SKM-1 treated with dmso at 0.1 percent for 144 hours (cell line): ENCODE measurements around the gene BZW2.
"Not testable (repeated sequence)": the region's sequence is repeated elsewhere in the genome, so short reads cannot be mapped to it uniquely, and the experiment has no call there.

Source experiments
- DNase-seq: peaks from one replicate; lab custom pipeline; 2025; ENCODE audit not compliant: unreplicated experiment; lab: John Stamatoyannopoulos, UW

BZW2 gene

DNA sequence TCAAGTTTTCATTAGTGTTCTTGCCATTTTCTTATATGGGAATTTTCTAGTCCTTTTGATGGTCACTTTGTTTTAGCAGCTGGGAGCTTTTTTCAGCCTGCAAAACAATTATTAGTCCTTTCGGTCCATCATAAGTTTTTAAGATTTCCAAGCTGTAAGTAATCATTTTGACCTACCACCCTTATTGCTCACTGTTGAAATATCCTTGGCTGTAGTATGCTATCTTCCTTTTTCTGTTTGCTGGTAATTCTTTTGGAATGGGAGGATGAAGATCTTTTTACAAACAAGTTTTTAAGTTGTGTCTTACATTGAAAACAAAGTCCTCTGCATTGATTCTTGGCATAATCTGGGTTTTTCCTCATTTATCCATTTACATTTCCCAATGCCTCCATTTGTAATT, 24.0 kb downstream of the BZW2 start:
- DNase-seq = no peak

GRCh38 chr7:16670731-16671344, 24.9 kb downstream of the BZW2 start:
- no peak for DNase-seq

GRCh38 chr7:16671811-16672210, 25.8 kb downstream of the BZW2 start:
- no peak for DNase-seq

DNA sequence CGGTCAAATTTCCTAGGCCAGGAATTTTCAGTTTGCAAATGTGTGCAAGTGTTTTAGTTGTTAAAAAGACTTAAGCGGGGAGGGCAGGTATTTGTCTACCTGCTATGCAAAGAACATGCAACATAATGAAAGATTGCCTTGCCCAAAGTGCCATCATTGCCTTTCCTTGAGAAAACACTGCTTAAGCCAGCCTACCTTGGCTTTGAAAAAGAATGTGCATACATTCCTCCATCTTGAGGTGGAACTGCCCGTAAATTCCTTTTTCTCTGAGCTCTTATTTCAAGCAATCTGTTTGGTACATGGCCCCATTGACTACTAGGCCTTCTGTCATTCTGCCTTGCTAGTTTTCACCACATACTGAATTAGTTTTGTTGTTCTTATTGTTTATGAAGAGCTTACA, 29.3 kb downstream of the BZW2 start:
- no peak for DNase-seq

GRCh38 chr7:16677978-16678494, 32.1 kb downstream of the BZW2 start:
- no peak for DNase-seq

GRCh38 chr7:16678645-16679566, 32.9 kb downstream of the BZW2 start:
- not testable (repeated sequence) for DNase-seq

- DNase-seq = no peak
Observed at GRCh38 chr7:16684935-16685334, 39.0 kb downstream of the BZW2 start.

GRCh38 chr7:16685535-16685934, 39.6 kb downstream of the BZW2 start:
- no peak for DNase-seq

GRCh38 chr7:16688249-16688648, 42.3 kb downstream of the BZW2 start:
- no peak for DNase-seq

- DNase-seq = no peak
Observed at GRCh38 chr7:16691241-16691640, 45.3 kb downstream of the BZW2 start.

GRCh38 chr7:16693601-16694318, 47.8 kb downstream of the BZW2 start:
- no peak for DNase-seq

DNA sequence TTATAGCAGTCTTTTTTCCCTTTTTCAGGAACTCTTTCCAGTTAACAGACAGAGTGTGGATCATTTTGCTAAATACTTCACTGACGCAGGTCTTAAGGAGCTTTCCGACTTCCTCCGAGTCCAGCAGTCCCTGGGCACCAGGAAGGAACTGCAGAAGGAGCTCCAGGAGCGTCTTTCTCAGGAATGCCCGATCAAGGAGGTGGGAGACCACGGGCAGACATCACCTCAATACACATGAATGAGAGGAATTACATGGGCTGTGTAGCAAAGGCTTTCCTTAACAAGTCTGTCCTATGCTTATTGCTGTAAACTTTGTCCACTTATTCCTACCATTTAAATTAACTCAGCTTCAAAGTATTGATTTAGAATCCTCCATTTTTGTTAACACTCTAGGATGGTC, 48.8 kb downstream of the BZW2 start:
- DNase-seq = no peak

DNA sequence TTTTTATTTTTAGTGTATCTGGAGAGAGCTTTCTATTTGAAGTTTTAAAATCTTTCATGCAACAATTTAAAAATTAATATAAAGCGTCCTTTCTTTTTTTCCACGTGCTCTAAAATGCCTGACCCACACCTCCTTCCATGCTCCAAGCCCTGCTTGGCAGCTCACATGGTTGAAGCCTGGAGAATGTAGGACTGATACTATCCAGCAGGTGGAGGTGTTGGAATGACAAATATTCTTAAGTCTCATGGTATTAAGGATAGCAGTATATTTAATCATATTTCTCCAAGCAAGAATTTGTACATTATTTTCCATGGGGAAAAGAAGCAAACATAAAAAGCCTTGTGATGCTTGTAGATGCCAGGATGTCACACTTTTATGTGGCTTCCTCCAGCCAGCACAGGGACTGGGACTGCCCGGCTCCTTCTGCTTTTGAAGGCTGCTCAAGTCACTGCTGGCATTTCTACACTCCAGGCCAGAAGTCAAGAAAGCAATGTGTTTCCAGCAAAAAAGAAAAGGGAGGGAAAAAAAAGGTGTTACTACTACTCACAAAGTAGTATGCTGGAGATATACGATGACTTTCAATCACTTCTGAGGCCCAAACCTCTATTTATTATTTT, 49.7 kb downstream of the BZW2 start:
- DNase-seq = peak; percentile 4

DNA sequence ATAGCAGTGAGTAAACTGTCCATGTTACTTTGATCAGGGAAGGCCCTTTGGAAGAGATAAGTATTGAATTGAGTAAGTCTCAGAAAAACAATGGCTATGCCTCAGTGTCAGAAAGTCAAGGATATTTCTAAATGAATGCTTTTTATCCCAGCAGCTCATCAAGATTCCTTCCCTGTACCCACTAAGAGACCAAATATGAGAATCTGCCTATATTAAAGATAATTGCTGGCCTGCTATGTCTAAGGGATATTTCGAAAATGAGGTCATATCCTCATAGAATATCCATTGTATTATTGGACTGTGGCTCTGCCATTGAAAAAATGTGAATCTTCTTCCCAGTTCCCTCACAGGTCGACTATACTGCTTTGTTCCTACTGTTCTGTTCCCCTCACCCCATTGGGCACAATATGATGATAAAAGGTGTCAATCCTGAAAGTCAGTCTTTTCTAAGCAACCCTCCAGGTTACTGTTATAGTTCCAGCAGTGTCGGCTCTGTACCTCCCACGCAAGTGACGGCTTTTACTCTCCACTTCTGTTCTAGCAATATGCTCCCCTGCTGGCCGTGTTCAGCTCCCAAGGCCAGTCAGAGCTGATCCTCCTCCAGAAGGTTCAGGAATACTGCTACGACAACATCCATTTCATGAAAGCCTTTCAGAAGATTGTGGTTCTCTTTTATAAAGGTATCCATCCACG, 51.7 kb downstream of the BZW2 start:
- DNase-seq = no peak

DNA sequence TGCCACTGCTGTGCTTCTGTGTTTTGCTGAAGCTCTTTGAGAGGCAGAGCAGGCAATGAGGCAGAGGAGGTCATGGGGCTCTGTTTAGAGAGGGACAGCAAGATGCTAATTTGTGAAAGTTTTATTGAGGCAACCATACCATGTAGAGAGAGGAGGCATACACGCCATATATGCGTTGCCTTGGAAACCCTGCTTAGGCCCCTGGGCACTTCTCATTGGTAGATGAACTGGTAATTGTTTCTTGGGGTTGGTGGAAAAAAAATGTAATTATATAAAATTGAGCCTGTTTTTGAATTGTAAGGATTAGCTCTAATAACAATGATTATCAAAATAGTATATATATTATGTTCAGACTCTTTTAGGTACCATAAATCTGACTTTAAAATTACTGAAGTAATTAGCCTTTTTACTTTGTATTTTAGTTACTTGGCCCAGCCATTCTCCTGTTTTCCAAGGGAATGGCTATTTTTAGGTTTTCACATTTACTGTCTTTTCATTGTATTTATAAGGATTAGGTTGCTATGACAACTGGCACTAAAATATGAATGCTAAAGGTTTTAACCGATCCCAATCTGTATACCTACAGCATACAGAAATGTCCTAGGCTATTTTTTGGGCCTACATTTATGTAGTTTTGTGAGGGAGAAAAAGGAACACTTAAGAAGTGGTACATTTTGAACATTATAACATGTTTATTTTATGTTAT, 52.4 kb downstream of the BZW2 start:
- DNase-seq = no peak

GRCh38 chr7:16702441-16702840, 56.5 kb downstream of the BZW2 start:
- DNase-seq = no peak

DNA sequence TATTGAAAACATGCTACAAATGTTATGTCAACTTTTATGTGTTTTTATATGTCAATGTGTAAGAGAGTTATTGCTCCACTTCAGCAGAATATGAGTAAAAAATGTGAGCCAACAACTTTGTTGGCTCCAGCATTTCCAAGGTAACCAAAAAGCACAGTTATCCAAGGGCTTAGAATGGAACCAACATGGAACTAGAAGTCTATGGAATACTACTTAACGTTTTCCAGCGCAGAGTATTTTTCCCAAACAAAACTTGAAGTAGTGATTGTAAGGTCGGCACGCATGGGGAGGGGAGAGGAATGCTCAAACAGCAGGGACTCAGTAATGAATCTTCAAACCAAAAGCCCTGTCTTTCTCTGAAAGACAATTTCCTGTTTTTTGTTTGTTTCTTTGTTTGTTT, 62.5 kb downstream of the BZW2 start:
- no peak for DNase-seq

GRCh38 chr7:16708980-16709379, 63.0 kb downstream of the BZW2 start:
- DNase-seq = peak; percentile 46

DNA sequence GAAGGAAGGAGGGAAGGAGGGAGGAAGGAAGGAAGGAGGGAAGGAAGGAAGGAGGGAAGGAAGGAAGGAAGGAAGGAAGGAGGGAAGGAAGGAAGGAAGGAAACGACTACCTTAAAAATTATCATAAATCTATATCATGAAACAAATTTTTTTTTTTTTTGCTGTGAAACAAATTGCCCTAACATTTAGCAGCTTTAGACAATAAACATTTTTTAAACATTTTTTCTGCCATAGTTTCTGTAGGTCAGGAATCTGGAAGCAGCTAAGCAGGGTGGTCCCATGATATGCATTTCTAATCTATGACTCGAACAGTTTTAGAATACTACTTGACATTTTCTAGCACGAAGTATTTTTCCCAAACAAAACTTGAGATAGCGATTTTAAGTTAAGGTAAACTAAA, 64.7 kb downstream of the BZW2 start:
- DNase-seq = no peak

DNA sequence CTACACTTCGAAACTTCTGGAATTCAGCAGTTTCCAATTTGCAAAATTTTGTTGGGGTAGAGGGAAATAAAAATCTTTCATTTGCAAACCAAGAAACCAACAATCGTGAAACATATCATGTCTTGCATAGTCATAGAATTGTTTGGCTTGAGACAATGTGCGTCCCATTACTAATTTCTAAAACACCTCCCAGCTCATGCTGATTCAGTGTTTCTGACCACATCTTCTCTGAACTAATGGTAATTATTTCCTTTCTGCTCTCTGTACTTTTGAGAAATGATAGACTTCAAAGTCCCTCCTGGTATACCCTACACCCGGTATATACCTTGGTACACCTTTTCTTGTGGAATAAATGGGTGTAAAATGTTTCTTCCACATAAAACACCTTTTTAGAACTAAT, 65.7 kb downstream of the BZW2 start:
- DNase-seq = no peak
